Loucy (cell line): Measurements from ENCODE around the gene LHFPL3.

Experiments used
- H2AFZ ChIP-seq: fragments of 200-600 bp; sonication (generic); 2 replicates; pipeline ENCODE4 v1.6.0; 2016; ENCODE audit warnings: antibody characterized with exemption, mild to moderate bottlenecking, low read length, moderate library complexity
- H3F3A ChIP-seq: fragments of 200-600 bp; 2 replicates; pipeline ENCODE4 v1.6.0; 2016; ENCODE audit warnings: antibody characterized with exemption, low read depth, mild to moderate bottlenecking
- H3K27me3 ChIP-seq: fragments of 200-600 bp; sonication (generic); 2 replicates; pipeline ENCODE4 v1.6.1; 2014; ENCODE audit warnings: low read length, mild to moderate bottlenecking; ENCODE audit not compliant: insufficient read depth, poor library complexity, severe bottlenecking
- H3K36me3 ChIP-seq: fragments of 200-600 bp; sonication (generic); 2 replicates; pipeline ENCODE4 v1.6.1; 2016; ENCODE audit warnings: low read length; ENCODE audit not compliant: insufficient read depth
- H3K4me1 ChIP-seq: fragments of 200-600 bp; sonication (generic); 2 replicates; pipeline ENCODE4 v1.5.1; 2014; ENCODE audit warnings: low read length, mild to moderate bottlenecking; ENCODE audit not compliant: insufficient read depth, poor library complexity, severe bottlenecking
- H3K4me2 ChIP-seq: fragments of 200-600 bp; sonication (generic); 2 replicates; pipeline ENCODE4 v1.6.0; 2014; ENCODE audit warnings: antibody characterized with exemption, low read length, low read depth, mild to moderate bottlenecking; ENCODE audit not compliant: poor library complexity, severe bottlenecking
- H3K4me3 ChIP-seq: fragments of 200-600 bp; sonication (generic); 2 replicates; pipeline ENCODE4 v1.5.1; 2014; ENCODE audit warnings: low read length, mild to moderate bottlenecking, mixed read lengths; ENCODE audit not compliant: poor library complexity, severe bottlenecking
- H3K79me2 ChIP-seq: fragments of 200-600 bp; sonication (generic); 2 replicates; pipeline ENCODE4 v1.6.1; 2014; ENCODE audit warnings: low read length; ENCODE audit not compliant: insufficient read depth
- H3K9ac ChIP-seq: fragments of 200-600 bp; sonication (generic); 2 replicates; pipeline ENCODE4 v1.6.0; 2014; ENCODE audit warnings: mild to moderate bottlenecking, low read depth, low read length, moderate library complexity; ENCODE audit not compliant: poor library complexity, severe bottlenecking
- H3K9me2 ChIP-seq: fragments of 200-600 bp; sonication (generic); replicated peaks from 2 replicates; pipeline ENCODE4 v1.6.1; 2016; ENCODE audit warnings: low read depth, low read length, mixed read lengths
- H3K9me3 ChIP-seq: fragments of 200-600 bp; sonication (generic); 2 replicates; pipeline ENCODE4 v1.6.1; 2014; ENCODE audit warnings: mild to moderate bottlenecking, antibody characterized with exemption, low read length, low read depth; ENCODE audit not compliant: insufficient read depth
- H4K20me1 ChIP-seq: fragments of 200-600 bp; sonication (generic); 2 replicates; pipeline ENCODE4 v1.6.0; 2014; ENCODE audit warnings: antibody characterized with exemption, low read length, mild to moderate bottlenecking; ENCODE audit not compliant: insufficient read depth, poor library complexity, severe bottlenecking
- EZH2phosphoT487 ChIP-seq: fragments of 200-600 bp; IDR thresholded peaks from 2 replicates; pipeline ENCODE4 v1.6.1; 2018; ENCODE audit warnings: antibody characterized with exemption, mild to moderate bottlenecking, moderate library complexity, borderline replicate concordance
- TF ChIP-seq, protein P1 (sequence below): fragments of 200-600 bp; sonication (generic); conservative IDR thresholded peaks from 2 replicates; pipeline ENCODE4 v1.5.1; 2014; ENCODE audit warnings: mild to moderate bottlenecking, antibody characterized with exemption, low read length

The LHFPL3 gene

DNA sequence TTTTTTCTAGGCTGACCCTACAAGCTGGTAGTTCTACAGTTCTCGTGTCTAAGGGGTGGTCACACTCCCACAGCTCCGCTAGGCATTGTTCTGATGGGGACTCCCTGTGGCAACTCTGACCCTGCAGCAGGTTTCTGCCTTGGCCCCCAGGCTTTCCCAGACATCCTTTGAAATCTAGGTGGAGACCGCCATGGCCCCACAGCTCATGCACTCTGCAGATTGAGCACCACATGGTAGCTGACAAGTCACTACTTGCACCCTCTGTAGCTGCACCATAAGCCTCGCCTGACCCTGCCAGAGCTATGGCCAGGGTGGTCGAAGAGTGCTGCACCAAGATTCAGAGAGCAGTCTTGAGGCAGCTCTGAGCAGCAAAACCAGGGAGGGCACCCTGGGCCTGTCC, 275.6 kb downstream of the LHFPL3 start:
- no peaks in the 10 kb centered on the region for H3K79me2 ChIP-seq
- no peak for TF ChIP-seq EZH2phosphoT487
- TF ChIP-seq, protein P1, sequence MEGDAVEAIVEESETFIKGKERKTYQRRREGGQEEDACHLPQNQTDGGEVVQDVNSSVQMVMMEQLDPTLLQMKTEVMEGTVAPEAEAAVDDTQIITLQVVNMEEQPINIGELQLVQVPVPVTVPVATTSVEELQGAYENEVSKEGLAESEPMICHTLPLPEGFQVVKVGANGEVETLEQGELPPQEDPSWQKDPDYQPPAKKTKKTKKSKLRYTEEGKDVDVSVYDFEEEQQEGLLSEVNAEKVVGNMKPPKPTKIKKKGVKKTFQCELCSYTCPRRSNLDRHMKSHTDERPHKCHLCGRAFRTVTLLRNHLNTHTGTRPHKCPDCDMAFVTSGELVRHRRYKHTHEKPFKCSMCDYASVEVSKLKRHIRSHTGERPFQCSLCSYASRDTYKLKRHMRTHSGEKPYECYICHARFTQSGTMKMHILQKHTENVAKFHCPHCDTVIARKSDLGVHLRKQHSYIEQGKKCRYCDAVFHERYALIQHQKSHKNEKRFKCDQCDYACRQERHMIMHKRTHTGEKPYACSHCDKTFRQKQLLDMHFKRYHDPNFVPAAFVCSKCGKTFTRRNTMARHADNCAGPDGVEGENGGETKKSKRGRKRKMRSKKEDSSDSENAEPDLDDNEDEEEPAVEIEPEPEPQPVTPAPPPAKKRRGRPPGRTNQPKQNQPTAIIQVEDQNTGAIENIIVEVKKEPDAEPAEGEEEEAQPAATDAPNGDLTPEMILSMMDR = no peak

DNA sequence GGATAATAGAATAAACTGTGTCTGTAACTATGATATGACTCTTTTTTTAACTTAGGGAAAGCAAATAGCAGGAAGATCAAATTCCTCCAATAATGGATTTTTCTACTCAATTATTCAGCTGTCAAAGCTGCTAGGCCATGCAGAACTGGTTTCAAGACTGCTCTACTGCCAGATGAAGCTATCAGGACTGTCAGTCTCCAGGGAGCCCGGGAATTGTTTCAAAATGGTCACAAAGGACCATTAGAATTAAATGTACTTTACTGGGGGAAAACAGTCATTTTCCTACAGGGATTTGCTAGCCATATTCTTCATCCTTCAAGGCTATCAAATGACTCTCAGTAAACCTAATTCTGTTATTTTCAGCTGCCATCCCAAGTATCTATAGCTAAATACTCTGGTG, 276.3 kb downstream of the LHFPL3 start:
- Histone ChIP-seq H3F3A (no peaks in the 10 kb centered on the region), H3K4me1 (peaks cover 8% of the 10 kb centered on the region), H3K4me3 (no peak overlapping the region), H3K27me3 (no peaks in the 10 kb centered on the region), H3K36me3 (no peaks in the 10 kb centered on the region), H2AFZ (no peak overlapping the region), H3K9me3 (no peaks in the 10 kb centered on the region), H3K4me2 (no peak overlapping the region), H3K79me2 (no peaks in the 10 kb centered on the region), H4K20me1 (no peaks in the 10 kb centered on the region), H3K9ac (no peak overlapping the region), H3K9me2 (no peaks in the 10 kb centered on the region)
- TF ChIP-seq EZH2phosphoT487 = no peak
- TF ChIP-seq, protein P1 = no peak

More for the DNA sequence above, 275.6 kb downstream of the LHFPL3 start:
- Histone ChIP-seq H3K9me2 (no peaks in the 10 kb centered on the region), H4K20me1 (no peaks in the 10 kb centered on the region), H3K4me2 (no peak overlapping the region), H2AFZ (no peak overlapping the region), H3K4me3 (no peak overlapping the region), H3K9me3 (no peaks in the 10 kb centered on the region), H3K4me1 (peaks cover 8% of the 10 kb centered on the region), H3K9ac (no peak overlapping the region), H3K27me3 (no peaks in the 10 kb centered on the region), H3K36me3 (no peaks in the 10 kb centered on the region), H3F3A (no peaks in the 10 kb centered on the region)

DNA sequence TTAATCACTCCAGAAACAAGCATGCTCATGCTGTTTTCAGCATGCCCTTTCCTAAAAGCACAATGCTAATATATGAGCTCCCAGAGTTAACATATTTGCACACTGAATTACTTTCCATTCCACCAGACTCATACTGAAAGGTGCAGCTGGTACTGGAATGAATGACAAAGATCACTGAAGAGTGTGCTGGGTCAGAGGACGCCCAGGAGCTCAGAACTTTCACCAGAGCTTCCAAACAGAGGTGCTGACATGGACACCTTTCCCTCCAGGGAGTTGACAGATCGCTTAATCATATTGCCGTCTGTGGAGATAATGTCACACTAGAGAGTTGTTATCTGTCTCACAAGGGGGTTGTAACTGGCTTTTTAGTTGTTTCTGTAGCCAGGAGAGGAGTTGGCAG, 292.9 kb downstream of the LHFPL3 start:
- peaks cover 26% of the 10 kb centered on the region for H3K4me1 ChIP-seq
- peak overlapping the region; percentile 55 for H3K4me2 ChIP-seq
- peak overlapping the region; percentile 45 for H3K4me3 ChIP-seq
- TF ChIP-seq, protein P1 = no peak
- TF ChIP-seq EZH2phosphoT487 = no peak
- H2AFZ ChIP-seq = no peak overlapping the region
- no peak overlapping the region for H3K9ac ChIP-seq
- H3K9me3 ChIP-seq = no peaks in the 10 kb centered on the region
- no peaks in the 10 kb centered on the region for H3K9me2 ChIP-seq
- H3F3A ChIP-seq = no peaks in the 10 kb centered on the region
- H3K27me3 ChIP-seq = no peaks in the 10 kb centered on the region
- no peaks in the 10 kb centered on the region for H3K79me2 ChIP-seq
- H4K20me1 ChIP-seq = no peaks in the 10 kb centered on the region
- H3K36me3 ChIP-seq = no peaks in the 10 kb centered on the region
